AG09309 (cell line): ENCODE results near the gene EXOC4.

Source experiments
- DNase-seq: peaks from one replicate; pipeline ENCODE4 v3.0.0-alpha.2; 2010; ENCODE audit warnings: low read depth
- H3K4me3 ChIP-seq: 2 replicates; pipeline ENCODE4 v1.5.1; 2011; ENCODE audit warnings: mild to moderate bottlenecking, low read depth, low read length, moderate library complexity; ENCODE audit not compliant: control insufficient read depth
- TF ChIP-seq, protein P1 (sequence below): IDR thresholded peaks from 2 replicates; pipeline ENCODE4 v1.5.1; 2011; ENCODE audit warnings: mild to moderate bottlenecking, low read depth, low read length, inconsistent platforms; ENCODE audit not compliant: insufficient read depth, control insufficient read depth; ENCODE audit errors: missing control alignments

Gene EXOC4

GRCh38 chr7:133528796-133529195 lies 275.9 kb downstream of the EXOC4 start:
- H3K4me3 ChIP-seq, result no peak overlapping the region
- TF ChIP-seq, protein P1, sequence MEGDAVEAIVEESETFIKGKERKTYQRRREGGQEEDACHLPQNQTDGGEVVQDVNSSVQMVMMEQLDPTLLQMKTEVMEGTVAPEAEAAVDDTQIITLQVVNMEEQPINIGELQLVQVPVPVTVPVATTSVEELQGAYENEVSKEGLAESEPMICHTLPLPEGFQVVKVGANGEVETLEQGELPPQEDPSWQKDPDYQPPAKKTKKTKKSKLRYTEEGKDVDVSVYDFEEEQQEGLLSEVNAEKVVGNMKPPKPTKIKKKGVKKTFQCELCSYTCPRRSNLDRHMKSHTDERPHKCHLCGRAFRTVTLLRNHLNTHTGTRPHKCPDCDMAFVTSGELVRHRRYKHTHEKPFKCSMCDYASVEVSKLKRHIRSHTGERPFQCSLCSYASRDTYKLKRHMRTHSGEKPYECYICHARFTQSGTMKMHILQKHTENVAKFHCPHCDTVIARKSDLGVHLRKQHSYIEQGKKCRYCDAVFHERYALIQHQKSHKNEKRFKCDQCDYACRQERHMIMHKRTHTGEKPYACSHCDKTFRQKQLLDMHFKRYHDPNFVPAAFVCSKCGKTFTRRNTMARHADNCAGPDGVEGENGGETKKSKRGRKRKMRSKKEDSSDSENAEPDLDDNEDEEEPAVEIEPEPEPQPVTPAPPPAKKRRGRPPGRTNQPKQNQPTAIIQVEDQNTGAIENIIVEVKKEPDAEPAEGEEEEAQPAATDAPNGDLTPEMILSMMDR, result no peak
- DNase-seq, result no peak

- no peak overlapping the region for H3K4me3 ChIP-seq
- no peak for DNase-seq
- TF ChIP-seq, protein P1, result no peak
These were observed 277.0 kb downstream of the EXOC4 start for GRCh38 chr7:133529861-133530260.

GRCh38 chr7:133530682-133531081 lies 277.8 kb downstream of the EXOC4 start:
- TF ChIP-seq, protein P1, result no peak
- DNase-seq, result peak; percentile 51
- H3K4me3 ChIP-seq, result no peak overlapping the region

GRCh38 chr7:133534816-133535215 lies 281.9 kb downstream of the EXOC4 start:
- DNase-seq, result no peak
- TF ChIP-seq, protein P1, result no peak
- H3K4me3 ChIP-seq, result no peak overlapping the region

- DNase-seq, result peak; percentile 4
- TF ChIP-seq, protein P1, result no peak
These were observed 282.4 kb downstream of the EXOC4 start for GRCh38 chr7:133535308-133535707.

DNA sequence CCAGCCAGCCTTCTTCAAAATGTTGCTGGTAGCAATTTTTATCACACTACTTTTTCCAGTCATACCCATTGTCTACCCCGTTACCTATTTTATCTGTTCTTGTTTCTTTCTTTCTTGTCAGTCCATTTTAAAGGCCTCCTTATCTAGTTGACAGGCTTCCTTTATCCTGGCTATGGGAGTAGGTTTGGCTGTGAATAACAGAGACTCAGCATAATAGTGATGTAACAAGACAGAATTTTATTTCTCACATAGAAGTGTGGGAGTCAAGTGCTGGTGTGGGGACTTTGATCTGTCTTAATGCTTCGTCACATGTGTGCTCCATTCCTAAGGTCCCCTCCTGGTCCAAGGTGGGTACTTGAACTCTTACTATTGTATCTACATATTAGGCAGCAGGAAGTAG lies 283.6 kb downstream of the EXOC4 start:
- DNase-seq, result no peak
- TF ChIP-seq, protein P1, result no peak
- no peak overlapping the region for H3K4me3 ChIP-seq

More at GRCh38 chr7:133535308-133535707, 282.4 kb downstream of the EXOC4 start:
- no peak overlapping the region for H3K4me3 ChIP-seq

GRCh38 chr7:133539016-133539415 lies 286.1 kb downstream of the EXOC4 start:
- TF ChIP-seq, protein P1, result no peak
- no peak for DNase-seq
- H3K4me3 ChIP-seq, result no peak overlapping the region
